GM21360 (cell line): ENCODE results near the gene NSG1.

ENCODE experiments used
- ATAC-seq: cut with Tn5 transposase; IDR thresholded peaks from one replicate; pipeline ENCODE4 v1.9.1; 2021; ENCODE audit warnings: mild to moderate bottlenecking, moderate library complexity; ENCODE audit not compliant: unreplicated experiment

The NSG1 gene

DNA sequence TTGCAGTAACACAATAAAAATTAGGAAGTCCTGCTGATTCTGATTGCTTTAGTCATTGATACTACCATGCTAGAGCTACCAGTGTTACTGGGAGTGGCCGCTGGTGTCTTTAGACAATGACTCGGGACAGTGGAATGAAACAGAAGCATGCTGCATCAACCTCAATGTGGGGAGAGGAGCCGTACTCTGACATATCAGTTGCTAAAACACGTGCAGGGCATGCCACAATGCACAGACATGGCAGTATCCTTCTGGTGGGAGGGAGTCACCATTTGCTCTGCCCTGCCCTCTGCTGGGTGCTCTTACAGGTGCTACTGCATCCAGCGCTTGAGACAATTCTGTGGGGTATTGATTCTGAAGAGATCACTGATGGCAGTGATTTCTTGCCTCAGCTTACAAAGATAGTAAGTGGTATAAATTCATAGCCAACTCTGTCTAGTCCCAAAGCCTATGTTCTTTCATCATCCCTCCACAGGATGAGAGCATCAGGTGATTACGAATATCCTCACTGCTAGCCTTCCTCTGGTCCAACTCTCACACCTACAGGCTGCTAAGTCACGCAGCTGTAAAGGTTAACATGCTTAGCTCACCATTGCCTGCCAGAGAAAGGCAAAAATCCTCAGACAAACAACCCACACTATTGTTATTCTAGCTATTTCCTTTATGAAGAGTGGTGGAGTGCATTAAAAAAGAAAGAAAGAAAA, 43.7 kb downstream of the NSG1 start:
- ATAC-seq: peak; percentile 72

DNA sequence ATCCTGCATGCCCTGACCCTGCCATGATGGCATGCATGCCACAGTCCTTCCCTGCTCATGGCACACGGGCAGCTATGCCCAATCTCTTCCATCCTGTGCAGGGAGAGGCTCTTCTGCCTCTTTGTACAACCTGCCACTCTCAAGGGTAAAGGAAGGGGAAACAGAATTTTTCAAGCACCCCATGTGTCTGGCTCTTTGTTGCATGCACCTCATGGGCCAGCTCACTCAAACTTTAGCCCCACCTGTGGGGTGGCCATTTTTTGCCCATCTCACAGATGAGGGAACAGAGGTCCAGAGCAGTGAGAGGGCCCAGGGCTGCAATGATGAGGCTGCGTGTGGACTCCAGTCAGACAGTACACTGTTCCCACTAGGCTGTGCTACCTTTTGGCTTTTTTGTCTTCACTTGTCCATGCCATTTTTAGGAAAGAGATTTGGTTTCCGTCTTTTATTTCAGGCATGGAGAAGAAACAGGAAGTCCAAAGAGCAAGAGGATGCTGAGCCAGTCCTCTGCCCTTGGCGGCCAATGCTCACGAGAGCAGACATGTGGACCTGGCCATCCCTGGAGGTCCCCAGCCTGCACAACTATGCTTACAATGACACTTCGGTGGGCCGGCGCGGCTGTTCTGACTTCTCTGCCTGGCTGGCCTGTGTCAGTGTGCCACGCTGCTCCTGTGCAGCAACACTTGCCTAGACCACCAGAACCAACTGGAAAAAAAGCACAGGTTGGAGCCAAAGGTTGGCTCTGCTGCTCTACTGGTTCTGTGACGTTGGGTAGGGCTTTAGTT, 45.6 kb downstream of the NSG1 start:
- ATAC-seq: no peak

DNA sequence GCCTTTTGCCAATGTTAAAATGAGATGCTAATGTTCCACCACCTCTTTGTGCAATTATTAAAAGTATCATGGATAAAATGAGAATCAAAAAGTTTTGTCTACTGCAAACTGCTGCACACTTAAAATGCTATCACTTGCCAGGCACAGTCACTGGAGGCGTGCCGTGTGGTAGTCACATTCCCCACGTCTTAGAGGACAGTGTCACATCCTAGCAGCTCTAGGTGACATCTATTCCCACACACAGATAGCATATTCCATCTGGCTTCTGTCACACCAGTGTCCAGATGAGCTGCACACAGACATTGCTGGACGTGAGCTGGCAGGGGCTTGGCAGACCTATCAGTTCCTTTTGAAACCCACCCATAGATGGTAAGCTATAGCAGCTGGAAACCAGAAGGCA, 47.0 kb downstream of the NSG1 start:
- no peak for ATAC-seq

DNA sequence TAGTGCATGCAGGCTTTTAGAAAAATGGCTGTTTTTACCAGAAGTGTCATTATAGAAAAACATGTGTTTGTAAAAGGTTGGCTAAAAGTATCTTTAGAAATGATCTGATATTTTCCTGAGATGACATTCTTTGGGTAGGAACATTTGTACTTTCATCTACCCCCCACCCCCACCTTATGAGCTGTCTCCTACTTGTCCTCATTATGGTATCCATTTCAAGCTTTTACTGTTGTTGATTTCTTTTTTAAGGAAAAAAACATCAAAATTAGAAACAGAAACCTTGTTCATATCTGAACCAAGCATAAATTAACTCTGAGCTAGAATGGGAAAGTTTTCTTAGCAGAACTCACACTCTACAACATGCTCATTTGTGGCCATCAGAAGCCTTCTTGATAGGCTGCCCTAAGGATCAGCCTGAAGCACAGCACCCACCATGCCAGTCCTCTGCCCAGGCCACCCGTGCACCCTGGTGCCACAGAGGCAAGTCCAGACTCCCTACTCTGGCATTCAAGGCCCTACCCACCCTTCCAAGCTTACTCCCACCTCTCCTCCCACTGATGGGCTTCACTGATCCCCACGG, 49.4 kb downstream of the NSG1 start:
- no peak for ATAC-seq

DNA sequence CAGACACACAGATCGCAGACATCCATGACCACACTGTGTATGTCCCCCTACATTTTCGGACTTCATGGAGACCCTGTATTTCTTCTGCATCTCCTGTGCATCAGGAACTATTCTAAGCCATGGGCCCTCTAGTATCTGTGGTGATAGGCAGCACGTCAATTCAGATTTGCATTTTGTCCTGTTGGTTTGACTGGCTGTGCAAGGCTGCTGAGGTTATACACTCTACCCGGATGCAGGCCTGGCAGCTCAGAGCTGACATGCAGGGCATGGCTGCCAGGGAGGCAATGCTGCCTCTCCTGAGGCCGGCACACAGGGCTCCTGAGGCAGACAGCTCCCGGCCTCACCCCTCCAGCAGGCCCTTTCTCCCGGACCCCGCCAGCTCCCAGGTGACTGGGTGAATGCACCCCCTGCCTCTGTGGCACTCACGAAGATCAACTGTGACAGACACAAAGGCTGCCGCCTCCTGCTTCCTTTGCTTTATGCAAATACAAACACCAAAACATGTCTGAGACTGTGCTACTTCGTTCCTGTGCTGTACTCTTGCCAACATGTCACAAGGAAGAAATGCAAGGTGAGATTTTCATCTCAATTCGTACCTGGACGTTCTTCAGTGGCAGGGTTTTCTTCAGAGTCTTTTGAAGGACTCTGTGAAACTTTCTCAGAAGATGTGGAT, 51.0 kb downstream of the NSG1 start:
- ATAC-seq: no peak

DNA sequence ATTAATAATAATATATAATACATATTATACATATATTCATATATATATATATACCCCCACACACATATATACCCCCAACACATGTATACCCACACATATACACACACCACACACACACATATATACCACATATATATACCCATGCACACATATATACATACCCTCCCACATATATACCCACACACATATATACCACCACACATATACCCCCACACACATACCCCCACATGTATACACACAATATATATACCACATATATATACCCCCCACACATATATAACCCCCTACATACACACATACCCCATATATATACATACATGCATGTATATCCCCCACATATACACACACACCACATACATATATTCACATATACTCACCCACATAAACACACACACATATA, 52.0 kb downstream of the NSG1 start:
- no peak for ATAC-seq

DNA sequence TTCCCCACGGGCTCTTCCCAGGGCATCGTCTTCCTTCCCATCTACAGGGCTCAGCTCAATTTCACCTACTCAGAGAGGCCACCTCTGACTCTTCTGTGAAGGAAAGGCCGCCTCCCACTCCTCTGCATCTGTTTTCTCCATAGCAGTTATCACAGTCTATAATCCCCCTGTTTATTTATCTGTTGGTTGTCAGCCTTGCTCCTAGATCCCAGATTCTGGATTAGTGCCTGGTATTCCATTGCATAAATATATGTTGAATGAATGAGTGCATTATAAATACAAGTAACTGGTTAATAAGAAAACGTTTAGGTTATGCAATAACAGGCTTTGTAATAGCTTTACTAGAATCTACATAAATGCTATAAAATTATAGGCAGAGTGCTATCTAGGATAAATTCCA, 52.9 kb downstream of the NSG1 start:
- ATAC-seq: no peak

DNA sequence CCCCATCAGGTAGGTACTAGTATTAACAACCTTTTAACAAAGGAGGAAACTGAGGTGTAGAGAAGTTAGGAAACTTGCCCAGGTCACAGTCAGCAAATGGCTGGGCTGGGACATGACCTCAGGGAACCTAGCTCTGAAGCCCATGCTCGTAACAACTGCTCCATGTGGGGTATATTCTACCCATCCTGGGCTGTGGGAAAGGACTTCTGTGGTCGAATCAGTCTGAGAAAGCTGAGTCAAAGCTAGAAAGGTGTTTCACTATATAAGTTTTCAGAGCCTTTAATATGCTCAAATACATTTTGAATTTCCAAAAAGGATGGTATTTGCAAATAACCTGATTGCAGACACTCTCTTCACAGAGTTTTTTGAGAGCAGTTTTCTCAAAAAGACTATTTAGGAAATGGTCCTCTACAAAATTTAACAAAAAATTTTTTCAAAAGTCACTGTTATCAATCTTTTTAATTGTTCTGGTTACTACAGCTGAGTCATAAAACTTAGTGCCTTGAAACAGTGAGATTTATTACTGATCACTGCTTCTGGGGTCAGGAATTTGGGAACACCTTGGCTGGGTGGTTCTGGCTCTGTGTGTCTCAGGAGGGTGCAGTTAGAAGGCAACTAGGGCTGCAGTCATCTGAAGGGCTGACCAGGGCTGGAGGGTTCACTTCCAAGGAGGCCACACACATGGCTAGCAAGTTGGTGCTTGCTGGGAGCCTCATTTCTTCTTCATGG, 53.6 kb downstream of the NSG1 start:
- peak; percentile 75 for ATAC-seq

DNA sequence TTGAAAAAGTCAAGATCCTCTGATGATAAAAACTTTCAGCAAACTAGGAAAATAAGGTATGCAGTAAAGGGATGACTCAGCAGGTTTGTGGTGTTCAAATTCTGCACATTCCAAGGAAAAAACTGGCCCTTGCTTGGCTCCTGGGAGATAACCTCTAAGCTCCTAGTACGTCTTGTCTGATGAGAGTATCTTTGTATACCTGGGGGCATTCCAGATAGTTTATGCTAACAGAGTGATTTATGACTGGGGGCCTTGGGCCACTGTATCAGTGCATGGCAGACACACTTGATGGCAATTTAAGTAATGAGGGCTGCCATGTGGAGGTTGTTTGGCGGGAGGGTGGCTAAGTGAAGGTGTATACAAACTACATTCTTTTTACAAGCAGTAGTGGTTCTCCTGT, 56.9 kb downstream of the NSG1 start:
- no peak for ATAC-seq

DNA sequence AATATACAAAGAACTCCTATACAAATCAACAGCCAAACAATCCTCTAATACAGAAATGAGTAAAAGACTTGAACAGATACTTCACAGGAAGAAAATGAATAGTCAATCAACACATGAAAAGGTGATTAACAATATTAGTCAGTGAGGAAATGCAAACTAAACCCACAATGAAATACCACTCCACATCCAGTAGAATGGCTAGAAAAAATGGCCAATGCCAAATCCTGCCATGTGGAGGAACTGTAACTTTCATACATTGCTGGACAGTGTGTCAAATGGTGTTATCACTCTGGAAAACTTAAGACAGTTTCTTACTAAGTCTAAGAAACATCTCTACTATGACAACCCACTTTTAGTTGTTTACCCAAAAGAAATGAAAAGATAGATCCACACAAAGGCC, 59.5 kb downstream of the NSG1 start:
- no peak for ATAC-seq

DNA sequence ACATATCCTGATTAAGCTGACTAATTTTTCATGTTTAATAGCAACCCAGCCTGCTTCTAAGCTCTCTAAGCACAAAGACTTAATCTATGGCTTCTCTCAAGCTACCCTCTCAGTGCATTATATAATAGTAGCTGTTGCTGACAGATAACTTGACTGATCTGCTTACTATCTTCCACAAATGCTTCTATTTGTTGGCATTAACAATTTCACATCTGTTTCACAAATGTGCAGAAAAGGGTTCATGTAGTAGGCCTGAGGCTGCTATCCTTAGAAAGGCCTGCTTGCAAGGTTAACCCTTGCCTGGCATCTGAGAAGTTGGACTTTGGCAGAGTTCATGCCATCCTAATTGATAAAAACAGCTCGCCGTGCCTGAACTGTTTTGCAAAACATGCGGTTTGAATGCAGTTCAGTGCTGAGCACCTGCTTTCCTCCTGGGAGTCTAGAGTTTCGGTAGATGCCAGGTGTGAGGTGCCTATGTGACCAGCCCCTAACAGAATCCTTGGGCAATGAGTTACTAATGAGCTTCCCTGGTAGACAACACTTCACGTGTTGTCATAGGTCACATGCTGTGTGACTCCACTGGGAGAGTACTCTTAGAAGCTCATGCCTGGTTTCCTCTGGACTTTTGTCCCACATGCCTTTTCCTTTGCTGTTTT, 68.4 kb downstream of the NSG1 start:
- ATAC-seq: peak; percentile 60

DNA sequence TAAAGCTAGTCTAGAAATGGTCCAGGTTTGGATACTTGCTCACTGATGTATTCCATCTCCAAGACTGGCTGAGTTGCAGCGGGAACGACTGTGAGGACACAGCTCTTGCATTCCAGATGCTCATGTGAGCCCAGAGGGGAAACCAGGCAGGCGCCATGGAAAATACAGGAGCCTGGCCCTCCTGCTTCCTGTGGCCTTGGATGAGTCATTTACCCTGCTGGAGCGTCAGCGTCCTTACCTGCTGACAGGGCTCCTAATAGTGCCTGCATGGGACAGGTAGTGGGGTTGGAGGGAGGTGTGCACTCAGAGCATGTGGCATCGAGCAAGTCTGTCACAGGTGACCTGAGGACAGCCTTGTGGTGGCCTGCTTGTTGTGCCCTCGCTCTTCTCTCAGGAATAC, 69.4 kb downstream of the NSG1 start:
- ATAC-seq: no peak

DNA sequence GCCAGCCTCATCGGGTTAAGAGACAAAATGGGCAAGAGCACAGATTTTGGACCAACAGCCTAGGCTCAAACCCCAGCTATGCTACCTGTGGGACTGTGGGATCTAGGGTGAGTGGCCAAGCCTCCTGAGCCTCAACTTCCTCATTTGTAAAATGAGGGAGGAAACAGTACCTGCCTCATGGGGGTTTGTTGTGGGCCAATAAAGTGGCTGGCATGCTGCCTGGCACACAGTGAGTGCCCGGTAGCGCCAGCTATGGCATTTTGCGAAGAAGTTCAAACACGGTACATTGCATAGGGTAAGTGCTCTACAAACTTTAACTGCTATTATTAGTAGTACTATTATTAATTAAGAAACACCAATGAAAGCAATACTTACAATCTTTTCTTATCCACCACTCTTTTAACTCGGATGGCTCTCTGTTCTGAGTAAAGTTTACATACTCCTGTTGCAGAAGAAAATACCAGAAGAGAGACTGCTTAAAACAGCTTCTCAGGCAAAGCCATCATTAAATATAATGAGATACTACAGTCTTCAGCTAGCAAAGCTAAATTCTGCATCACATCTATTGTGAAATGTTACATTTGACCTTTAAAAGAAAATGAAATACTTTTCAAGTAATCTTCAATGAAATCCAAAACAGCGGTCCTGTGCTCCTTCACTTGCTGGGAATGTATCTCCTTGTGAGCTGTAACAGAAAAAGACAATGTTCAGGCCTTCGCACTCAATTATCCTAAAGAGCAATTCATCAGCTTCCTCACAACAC, 70.1 kb downstream of the NSG1 start:
- ATAC-seq: no peak

DNA sequence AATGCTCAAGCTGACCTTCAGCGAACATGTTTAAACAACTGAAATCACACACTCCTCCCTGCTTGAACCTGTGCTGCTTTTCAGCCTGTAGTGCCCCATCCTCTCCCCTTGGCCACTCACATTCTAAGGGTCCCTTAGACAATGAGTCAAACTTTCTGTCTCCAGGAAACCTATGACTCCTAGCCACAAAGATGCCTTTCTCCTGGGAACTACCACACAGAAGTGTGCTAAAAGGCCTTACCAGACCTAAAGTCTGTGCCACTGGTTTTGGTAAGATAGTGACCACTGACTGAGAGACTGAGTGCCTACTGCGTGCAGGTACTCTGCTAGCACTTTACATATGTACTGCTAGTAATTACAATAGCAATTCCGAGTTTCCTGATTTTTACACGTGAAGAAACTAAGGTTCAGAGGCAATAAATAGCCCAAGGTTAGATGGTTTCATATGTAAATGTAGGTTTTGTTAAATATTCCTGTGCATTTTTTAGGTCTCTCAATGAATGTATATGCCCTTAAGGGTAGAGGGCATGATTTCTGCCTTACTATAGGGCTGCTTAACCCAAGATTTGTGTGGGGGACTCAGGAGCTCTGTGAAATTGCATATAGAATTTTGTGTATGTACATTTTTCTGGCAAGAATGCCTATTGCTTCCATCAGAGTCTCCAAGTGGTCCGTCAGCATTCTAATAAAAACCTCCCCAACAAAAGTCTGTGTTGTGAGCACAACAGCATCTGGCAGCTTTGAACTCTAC, 71.1 kb downstream of the NSG1 start:
- ATAC-seq: no peak

DNA sequence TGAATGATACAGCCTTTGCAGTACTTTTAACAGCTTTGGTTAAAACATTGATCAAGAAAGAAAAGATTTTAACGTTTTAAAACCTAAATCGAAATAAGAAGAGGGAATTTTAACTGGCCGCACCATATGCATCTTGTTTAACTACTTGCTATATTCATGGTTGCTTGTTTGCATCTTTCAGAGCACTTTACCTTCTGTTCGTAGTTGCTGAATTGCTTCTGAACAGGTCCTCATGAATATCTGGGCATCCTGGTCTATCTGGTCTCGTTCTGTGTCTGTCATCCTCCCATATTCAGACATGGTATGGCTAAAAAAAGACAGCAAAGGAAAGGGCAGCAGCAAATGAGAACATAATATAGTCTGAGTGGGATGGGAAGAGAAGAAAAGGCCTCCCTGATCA, 72.3 kb downstream of the NSG1 start:
- ATAC-seq: no peak

DNA sequence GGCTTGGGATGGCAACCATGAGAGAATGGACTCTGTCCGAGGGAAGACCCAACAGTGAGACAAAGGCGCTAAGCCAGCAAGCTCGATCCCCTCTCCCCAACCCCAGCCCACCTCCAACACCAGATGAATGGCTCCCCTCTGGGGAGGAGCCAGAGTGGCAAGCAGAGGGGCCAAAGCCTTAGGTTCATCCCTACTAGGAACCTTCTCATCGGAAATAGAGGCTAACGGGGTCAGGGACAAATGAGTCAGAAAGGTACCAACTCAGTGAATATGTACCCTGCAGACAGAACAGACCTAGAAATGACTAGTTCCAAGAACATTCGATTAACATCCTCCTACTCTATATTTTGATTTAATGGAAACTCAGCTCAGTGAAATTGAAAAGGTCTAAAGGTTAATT, 73.9 kb downstream of the NSG1 start:
- ATAC-seq: no peak

DNA sequence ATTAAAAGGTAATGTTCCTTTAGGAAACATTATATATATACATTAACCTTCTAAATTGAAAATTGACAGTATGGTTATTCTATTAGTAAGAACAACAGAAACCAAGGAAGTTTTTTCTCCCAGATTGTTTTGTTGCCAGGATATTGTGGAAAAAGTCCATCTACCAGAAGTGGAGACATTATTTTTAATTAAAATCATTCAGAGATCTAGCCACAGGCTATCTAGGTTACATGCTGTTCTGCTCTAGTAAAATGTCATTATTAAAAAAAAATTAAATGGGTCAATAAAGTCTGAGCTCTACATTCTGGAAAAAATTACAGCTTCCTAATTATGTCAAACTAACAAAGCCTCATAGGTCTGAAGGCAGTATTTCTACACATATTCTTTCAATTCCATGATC, 74.3 kb downstream of the NSG1 start:
- ATAC-seq: no peak

DNA sequence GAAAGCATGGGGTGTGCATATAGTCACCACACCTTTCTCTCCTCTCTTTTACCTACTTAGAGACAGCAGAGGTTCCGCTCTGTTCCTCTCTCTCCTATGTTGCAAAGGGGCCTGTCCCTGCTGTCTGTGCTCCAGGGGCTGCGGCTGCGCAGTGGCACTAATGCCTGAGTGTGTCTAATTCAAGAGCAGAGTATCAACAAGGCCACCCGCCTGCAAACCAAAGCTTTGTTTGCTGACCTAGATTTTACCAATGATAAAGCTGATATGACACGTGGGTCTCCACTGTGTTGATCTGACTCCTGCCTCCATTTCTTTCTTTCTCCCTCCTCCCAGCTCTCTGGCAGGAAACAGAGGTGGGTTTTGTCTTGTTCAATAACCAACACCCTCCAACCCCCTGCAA, 74.9 kb downstream of the NSG1 start:
- no peak for ATAC-seq

DNA sequence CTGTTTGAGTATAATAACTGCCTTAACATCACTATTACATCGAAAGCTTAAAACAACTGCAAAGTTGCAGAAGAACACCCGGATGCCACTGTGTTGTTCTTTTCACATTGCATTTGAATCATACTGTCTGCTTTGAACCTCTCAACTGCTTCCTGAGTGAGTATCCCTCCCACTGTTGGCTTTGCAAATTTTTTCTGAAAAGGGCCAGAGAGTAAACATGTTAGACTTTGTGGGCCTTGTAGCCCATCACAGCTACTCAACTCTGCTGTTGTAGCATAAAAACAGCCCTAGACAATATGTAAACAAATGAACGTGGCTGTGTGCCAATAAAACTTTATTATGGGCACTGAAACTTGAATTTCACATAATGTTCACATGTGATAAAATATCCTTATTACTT, 76.1 kb downstream of the NSG1 start:
- ATAC-seq: no peak
